OCI-LY1 (cell line): ENCODE results near the gene PSTPIP1.

Experiments used
- EZH2 ChIP-seq: fragments of 200-600 bp; sonication (generic), shearing (Covaris generic); IDR thresholded peaks from 2 replicates; pipeline ENCODE4 v1.8.0; 2017; ENCODE audit warnings: borderline replicate concordance, mixed run types, mild to moderate bottlenecking, antibody characterized with exemption, low read length, moderate library complexity, mixed read lengths
- TF ChIP-seq, protein P1 (sequence below): fragments of 200-600 bp; sonication (generic), shearing (Covaris generic); IDR thresholded peaks from 2 replicates; pipeline ENCODE4 v1.5.1; 2017; ENCODE audit warnings: mild to moderate bottlenecking, antibody characterized with exemption, low read length, moderate library complexity, mixed read lengths

GRCh38 chr15:76945494-76946093, 49.3 kb upstream of the PSTPIP1 start:
- TF ChIP-seq, protein P1, sequence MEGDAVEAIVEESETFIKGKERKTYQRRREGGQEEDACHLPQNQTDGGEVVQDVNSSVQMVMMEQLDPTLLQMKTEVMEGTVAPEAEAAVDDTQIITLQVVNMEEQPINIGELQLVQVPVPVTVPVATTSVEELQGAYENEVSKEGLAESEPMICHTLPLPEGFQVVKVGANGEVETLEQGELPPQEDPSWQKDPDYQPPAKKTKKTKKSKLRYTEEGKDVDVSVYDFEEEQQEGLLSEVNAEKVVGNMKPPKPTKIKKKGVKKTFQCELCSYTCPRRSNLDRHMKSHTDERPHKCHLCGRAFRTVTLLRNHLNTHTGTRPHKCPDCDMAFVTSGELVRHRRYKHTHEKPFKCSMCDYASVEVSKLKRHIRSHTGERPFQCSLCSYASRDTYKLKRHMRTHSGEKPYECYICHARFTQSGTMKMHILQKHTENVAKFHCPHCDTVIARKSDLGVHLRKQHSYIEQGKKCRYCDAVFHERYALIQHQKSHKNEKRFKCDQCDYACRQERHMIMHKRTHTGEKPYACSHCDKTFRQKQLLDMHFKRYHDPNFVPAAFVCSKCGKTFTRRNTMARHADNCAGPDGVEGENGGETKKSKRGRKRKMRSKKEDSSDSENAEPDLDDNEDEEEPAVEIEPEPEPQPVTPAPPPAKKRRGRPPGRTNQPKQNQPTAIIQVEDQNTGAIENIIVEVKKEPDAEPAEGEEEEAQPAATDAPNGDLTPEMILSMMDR = no peak
- TF ChIP-seq EZH2 = no peak
